ENCODE results near the gene YLPM1.

Gene YLPM1

GRCh38 chr14:74840603-74841030 is 77.5 kb downstream of the YLPM1 start:
- TF ChIP-seq NFIC (IDR thresholded peaks at IDR 0.05) (no peak), CEBPB (IDR thresholded peaks at IDR 0.05) (no peak)

- TF ChIP-seq EGR1 (IDR thresholded peaks at IDR 0.05) (no peak), TAF1 (IDR thresholded peaks at IDR 0.05; ENCODE audit: low read depth) (no peak), MAX (IDR thresholded peaks at IDR 0.05) (no peak), YY1 (IDR thresholded peaks at IDR 0.05; ENCODE audit: low read depth) (no peak), CEBPB (IDR thresholded peaks at IDR 0.05) (no peak), REST (IDR thresholded peaks at IDR 0.05; ENCODE audit: low read depth) (no peak), FOXM1 (IDR thresholded peaks at IDR 0.05; ENCODE audit: borderline replicate concordance, low read depth) (no peak), TCF12 (IDR thresholded peaks at IDR 0.05; ENCODE audit: low read depth) (no peak), TEAD4 (IDR thresholded peaks at IDR 0.05) (no peak), RAD21 (IDR thresholded peaks at IDR 0.05; ENCODE audit: low read depth) (no peak), USF1 (IDR thresholded peaks at IDR 0.05) (no peak), NFIC (IDR thresholded peaks at IDR 0.05) (no peak)
Measured at GRCh38 chr14:74841230-74842207, 78.4 kb downstream of the YLPM1 start.

GRCh38 chr14:74843653-74844052 is 80.5 kb downstream of the YLPM1 start:
- TF ChIP-seq USF1 (IDR thresholded peaks at IDR 0.05): no peak
- no peak for TF ChIP-seq TCF12 (IDR thresholded peaks at IDR 0.05; ENCODE audit: low read depth)
- no peak for TF ChIP-seq TAF1 (IDR thresholded peaks at IDR 0.05; ENCODE audit: low read depth)
- TF ChIP-seq REST (IDR thresholded peaks at IDR 0.05; ENCODE audit: low read depth): no peak
- no peak for TF ChIP-seq CREB1 (IDR thresholded peaks at IDR 0.05; ENCODE audit: low read depth)
- TF ChIP-seq YY1 (IDR thresholded peaks at IDR 0.05; ENCODE audit: low read depth): no peak
- TF ChIP-seq NFIC (IDR thresholded peaks at IDR 0.05): no peak
- TF ChIP-seq RAD21 (IDR thresholded peaks at IDR 0.05; ENCODE audit: low read depth): no peak
- no peak for TF ChIP-seq CEBPB (IDR thresholded peaks at IDR 0.05)
- no peak for TF ChIP-seq FOXM1 (IDR thresholded peaks at IDR 0.05; ENCODE audit: borderline replicate concordance, low read depth)
- no peak for TF ChIP-seq EP300 (IDR thresholded peaks at IDR 0.05; ENCODE audit: borderline replicate concordance)
- TF ChIP-seq TEAD4 (IDR thresholded peaks at IDR 0.05): no peak
- TF ChIP-seq MAX (IDR thresholded peaks at IDR 0.05): no peak
- no peak for TF ChIP-seq EGR1 (IDR thresholded peaks at IDR 0.05)
- no peak for TF ChIP-seq ZBTB7A (IDR thresholded peaks at IDR 0.05; ENCODE audit: low read depth)

GRCh38 chr14:74846168-74846567 is 83.1 kb downstream of the YLPM1 start:
- TF ChIP-seq YY1 (IDR thresholded peaks at IDR 0.05; ENCODE audit: low read depth): no peak
- no peak for TF ChIP-seq MAX (IDR thresholded peaks at IDR 0.05)
- no peak for TF ChIP-seq RAD21 (IDR thresholded peaks at IDR 0.05; ENCODE audit: low read depth)
- TF ChIP-seq EGR1 (IDR thresholded peaks at IDR 0.05): no peak
- TF ChIP-seq NFIC (IDR thresholded peaks at IDR 0.05): no peak
- TF ChIP-seq USF1 (IDR thresholded peaks at IDR 0.05): no peak
- TF ChIP-seq CREB1 (IDR thresholded peaks at IDR 0.05; ENCODE audit: low read depth): no peak
- no peak for TF ChIP-seq TEAD4 (IDR thresholded peaks at IDR 0.05)
- TF ChIP-seq CEBPB (IDR thresholded peaks at IDR 0.05): no peak
- TF ChIP-seq EP300 (IDR thresholded peaks at IDR 0.05; ENCODE audit: borderline replicate concordance): no peak
- no peak for TF ChIP-seq TCF12 (IDR thresholded peaks at IDR 0.05; ENCODE audit: low read depth)
- TF ChIP-seq REST (IDR thresholded peaks at IDR 0.05; ENCODE audit: low read depth): no peak
- no peak for TF ChIP-seq TAF1 (IDR thresholded peaks at IDR 0.05; ENCODE audit: low read depth)
- TF ChIP-seq FOXM1 (IDR thresholded peaks at IDR 0.05; ENCODE audit: borderline replicate concordance, low read depth): no peak
- TF ChIP-seq ZBTB7A (IDR thresholded peaks at IDR 0.05; ENCODE audit: low read depth): no peak

Data from Ishikawa (cell line).